Endothelial cell of umbilical vein (primary cell): ENCODE results near the gene ARHGEF1. TPM values are rescaled to one million over a fixed set of nuclear protein-coding genes. Genes with fewer than 3 reads are reported as not detected.

ENCODE experiments used
- BruUV-seq: library from RNA; stranded (reverse); fragments of 400-500 nt; replicated peaks from 2 replicates; lab custom pipeline; 2021; lab: Mats Ljungman, UMichigan
- CTCF ChIA-PET: fragments of 300-600, 350-600 bp; sonication (Branson Sonifier 250); formaldehyde crosslinking; loops from one replicate; lab custom pipeline; 2021; ENCODE audit warnings: antibody characterized with exemption, inconsistent platforms; lab: Charles Lee
- POLR2A ChIA-PET: fragments of 300-600, 350-600 bp; sonication (Branson Sonifier 250); formaldehyde crosslinking; loops from one replicate; lab custom pipeline; 2021; ENCODE audit warnings: antibody characterized with exemption, inconsistent platforms; lab: Charles Lee
- DNase-seq: peaks from one replicate; pipeline ENCODE4 v3.0.0-alpha.2; 2011; ENCODE audit warnings: low read depth, low spot score
- FAIRE-seq: peaks from 2 replicates; lab custom pipeline; 2011; peaks lifted over from hg19 to GRCh38; lab: Jason Lieb, UNC
- H2AFZ ChIP-seq: 2 replicates; pipeline ENCODE4 v1.6.0; 2012; ENCODE audit warnings: low read depth, low read length, control low read depth, inconsistent platforms
- H3K27ac ChIP-seq: 2 replicates; pipeline ENCODE4 v1.5.1; 2011; ENCODE audit warnings: low read depth, mild to moderate bottlenecking, control low read depth, low read length, moderate library complexity; ENCODE audit not compliant: insufficient read depth
- H3K27me3 ChIP-seq, 2 experiments: 2 replicates each; pipeline versions ENCODE4 v1.6.0 to v1.6.1; 2011; ENCODE audit warnings: low read length in 2 of 2, mixed read lengths in 1 of 2; ENCODE audit not compliant: control insufficient read depth in 2 of 2, insufficient read depth in 2 of 2
- H3K36me3 ChIP-seq, 2 experiments: 2 replicates in 1 of 2; 3 replicates in 1 of 2; pipeline ENCODE4 v1.5.1; 2011; ENCODE audit warnings: low read length in 2 of 2, mild to moderate bottlenecking in 1 of 2, moderate library complexity in 1 of 2; ENCODE audit not compliant: control insufficient read depth in 2 of 2, insufficient read depth in 2 of 2; ENCODE audit errors: extremely low read depth in 1 of 2
- H3K4me1 ChIP-seq: 3 replicates; pipeline ENCODE4 v1.5.1; 2011; ENCODE audit warnings: mild to moderate bottlenecking, low read length; ENCODE audit not compliant: control insufficient read depth, insufficient read depth; ENCODE audit errors: extremely low read depth
- H3K4me2 ChIP-seq: 2 replicates; pipeline ENCODE4 v1.6.1; 2011; ENCODE audit warnings: low read length, control low read depth, mixed read lengths; ENCODE audit not compliant: insufficient read depth
- H3K4me3 ChIP-seq, 3 experiments: fragments of 200-600 bp in 1 of 3; sonication (generic), shearing (Covaris generic) in 1 of 3; replicated peaks in 1 of 3; 2 replicates each; pipeline ENCODE4 v1.5.1; 2011 to 2016; ENCODE audit warnings: control low read depth in 3 of 3, low read length in 3 of 3, mild to moderate bottlenecking in 2 of 3, inconsistent platforms in 1 of 3, low read depth in 1 of 3, moderate library complexity in 1 of 3; ENCODE audit not compliant: insufficient read depth in 1 of 3
- H3K79me2 ChIP-seq: 2 replicates; pipeline ENCODE4 v1.6.0; 2012; ENCODE audit warnings: low read length, inconsistent platforms; ENCODE audit not compliant: control insufficient read depth, insufficient read depth
- H3K9ac ChIP-seq: replicated peaks from 2 replicates; pipeline ENCODE3; 2011; ENCODE audit warnings: low read length, control low read depth; ENCODE audit not compliant: insufficient read depth; ENCODE audit errors: extremely low read depth
- H3K9me1 ChIP-seq: replicated peaks from 3 replicates; pipeline ENCODE4 v1.6.0; 2011; ENCODE audit warnings: mild to moderate bottlenecking, low read length; ENCODE audit not compliant: control insufficient read depth, insufficient read depth; ENCODE audit errors: extremely low read depth
- H3K9me3 ChIP-seq: replicated peaks from 2 replicates; pipeline ENCODE4 v1.5.1; 2012; ENCODE audit warnings: low read length, inconsistent platforms; ENCODE audit not compliant: control insufficient read depth, insufficient read depth
- H4K20me1 ChIP-seq: replicated peaks from 2 replicates; pipeline ENCODE3; 2011; ENCODE audit warnings: mild to moderate bottlenecking, low read length; ENCODE audit not compliant: control insufficient read depth, insufficient read depth; ENCODE audit errors: extremely low read depth
- EZH2 ChIP-seq: IDR thresholded peaks from 2 replicates; pipeline ENCODE4 v1.6.1; 2012; ENCODE audit warnings: borderline replicate concordance, low read depth, mild to moderate bottlenecking, moderate library complexity, low read length, inconsistent platforms; ENCODE audit not compliant: severe bottlenecking
- FOS ChIP-seq: IDR thresholded peaks from 2 replicates; pipeline ENCODE4 v1.6.1; 2011; ENCODE audit warnings: mild to moderate bottlenecking, low read length, moderate library complexity, borderline replicate concordance; ENCODE audit not compliant: insufficient read depth
- GATA2 ChIP-seq: IDR thresholded peaks from 2 replicates; pipeline ENCODE4 v1.7.0; 2011; ENCODE audit warnings: low read depth, mild to moderate bottlenecking, moderate library complexity, mixed read lengths, low read length; ENCODE audit not compliant: insufficient read length, insufficient read depth
- JUN ChIP-seq: IDR thresholded peaks from 2 replicates; pipeline ENCODE4 v1.6.1; 2011; ENCODE audit warnings: borderline replicate concordance, low read depth; ENCODE audit not compliant: insufficient read length, insufficient read depth
- MYC ChIP-seq: IDR thresholded peaks from one replicate; pipeline ENCODE4 v1.6.1; 2011; ENCODE audit warnings: mild to moderate bottlenecking, low read depth, low read length
- POLR2A ChIP-seq: IDR thresholded peaks from 2 replicates; pipeline ENCODE4 v1.6.1; 2012; ENCODE audit warnings: low read depth, mild to moderate bottlenecking, control low read depth, low read length
- POLR2AphosphoS5 ChIP-seq: IDR thresholded peaks from 2 replicates; pipeline ENCODE4 v1.6.1; 2012; ENCODE audit warnings: low read depth, mild to moderate bottlenecking, control low read depth, low read length, moderate library complexity; ENCODE audit not compliant: insufficient read depth
- dilution Hi-C: fragments of 300-500 bp; cut with MboI; formaldehyde crosslinking; loops from one replicate; pipeline ENCODE4 v1.15.0; 2019; ENCODE audit warnings: low sequenced_read_pairs; ENCODE audit not compliant: extremely low pct_ligation_motif_present
- intact Hi-C: fragments of 100-400 bp; cut with micrococcal nuclease; formaldehyde crosslinking; loops from one replicate; pipeline ENCODE4 v1.10.0; 2022
- polyA plus RNA-seq, 4 experiments: library from polyadenylated mRNA; depleted of rRNA in 3 of 4; stranded (reverse) in 3 of 4; unstranded in 1 of 4; fragments of >200 nt; gene quantifications; 2 replicates each; pipeline versions ENCODE4 v1.2.1 to v1.2.3, GENCODE V29; 2011 to 2012; ENCODE audit warnings: missing spikeins in 1 of 4
- total RNA-seq: library from RNA; stranded (reverse); gene quantifications from 2 replicates; pipeline ENCODE4 v1.2.3, GENCODE V29; 2021
- TF ChIP-seq, protein P1 (sequence below): IDR thresholded peaks from 2 replicates; pipeline ENCODE4 v1.6.1; 2011; ENCODE audit not compliant: insufficient read depth, insufficient read length
- TF ChIP-seq, protein P2 (sequence below), 2 donors: IDR thresholded peaks; 1 replicate in 1 of 2; 2 replicates in 1 of 2; pipeline ENCODE4 v1.5.1; 2011; ENCODE audit warnings: low read length in 2 of 2, mild to moderate bottlenecking in 2 of 2, moderate library complexity in 2 of 2, control low read depth in 1 of 2, inconsistent platforms in 1 of 2, low read depth in 1 of 2; ENCODE audit not compliant: insufficient read depth in 1 of 2; ENCODE audit errors: extremely low read depth in 1 of 2

ARHGEF1 gene
- total and polyA plus RNA-seq, 2 donors (not counting 3 experiments of a cell fraction or from before 2014, with no cell fraction given), result 65.4 to 123 TPM

DNA sequence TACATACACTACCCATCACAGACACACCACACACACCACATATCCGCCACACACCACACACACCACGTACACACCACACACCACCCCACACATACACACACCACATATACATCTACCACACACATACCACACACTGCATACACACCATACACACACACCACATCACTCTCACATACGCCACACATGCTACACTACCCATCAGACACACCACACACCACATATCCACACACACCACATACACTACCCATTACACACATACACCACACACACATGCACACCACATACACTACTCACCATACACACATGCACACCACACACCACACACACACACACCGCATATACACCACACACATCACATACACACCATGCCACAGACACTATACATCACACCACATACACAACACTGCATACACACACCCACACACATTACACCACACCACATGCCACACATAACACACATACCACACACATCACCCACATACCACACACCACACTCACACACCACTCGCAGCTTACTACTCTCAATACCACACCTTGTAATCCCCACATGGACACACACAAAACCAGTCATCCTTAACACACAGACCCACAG lies 35.8 kb downstream of the ARHGEF1 start:
- POLR2A ChIA-PET, result no interaction called here

More for the DNA sequence above, 35.8 kb downstream of the ARHGEF1 start:
- BruUV-seq, result no TSS peak
- Histone ChIP-seq H3K9ac (no peak overlapping the region), H3K27me3 (peaks cover 55 to 60% of the 10 kb centered on the region in 2 experiments), H4K20me1 (no peaks in the 10 kb centered on the region), H2AFZ (no peak overlapping the region), H3K4me2 (no peak overlapping the region), H3K4me1 (no peaks in the 10 kb centered on the region), H3K36me3 (no peaks in the 10 kb centered on the region), H3K9me1 (no peaks in the 10 kb centered on the region), H3K79me2 (no peaks in the 10 kb centered on the region), H3K27ac (no peak overlapping the region), H3K9me3 (no peaks in the 10 kb centered on the region), H3K4me3 (no peak overlapping the region)
- dilution Hi-C loops, result no loop called here
- no peak for TF ChIP-seq JUN
- TF ChIP-seq POLR2AphosphoS5, result no peak
- TF ChIP-seq, protein P1, sequence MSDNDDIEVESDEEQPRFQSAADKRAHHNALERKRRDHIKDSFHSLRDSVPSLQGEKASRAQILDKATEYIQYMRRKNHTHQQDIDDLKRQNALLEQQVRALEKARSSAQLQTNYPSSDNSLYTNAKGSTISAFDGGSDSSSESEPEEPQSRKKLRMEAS, result no peak
- TF ChIP-seq MYC, result no peak
- TF ChIP-seq FOS, result no peak
- TF ChIP-seq EZH2, result no peak
- TF ChIP-seq GATA2, result no peak
- no peak for TF ChIP-seq POLR2A
- TF ChIP-seq, protein P2, sequence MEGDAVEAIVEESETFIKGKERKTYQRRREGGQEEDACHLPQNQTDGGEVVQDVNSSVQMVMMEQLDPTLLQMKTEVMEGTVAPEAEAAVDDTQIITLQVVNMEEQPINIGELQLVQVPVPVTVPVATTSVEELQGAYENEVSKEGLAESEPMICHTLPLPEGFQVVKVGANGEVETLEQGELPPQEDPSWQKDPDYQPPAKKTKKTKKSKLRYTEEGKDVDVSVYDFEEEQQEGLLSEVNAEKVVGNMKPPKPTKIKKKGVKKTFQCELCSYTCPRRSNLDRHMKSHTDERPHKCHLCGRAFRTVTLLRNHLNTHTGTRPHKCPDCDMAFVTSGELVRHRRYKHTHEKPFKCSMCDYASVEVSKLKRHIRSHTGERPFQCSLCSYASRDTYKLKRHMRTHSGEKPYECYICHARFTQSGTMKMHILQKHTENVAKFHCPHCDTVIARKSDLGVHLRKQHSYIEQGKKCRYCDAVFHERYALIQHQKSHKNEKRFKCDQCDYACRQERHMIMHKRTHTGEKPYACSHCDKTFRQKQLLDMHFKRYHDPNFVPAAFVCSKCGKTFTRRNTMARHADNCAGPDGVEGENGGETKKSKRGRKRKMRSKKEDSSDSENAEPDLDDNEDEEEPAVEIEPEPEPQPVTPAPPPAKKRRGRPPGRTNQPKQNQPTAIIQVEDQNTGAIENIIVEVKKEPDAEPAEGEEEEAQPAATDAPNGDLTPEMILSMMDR (IDR thresholded peaks at IDR 0.05; ENCODE audit: extremely low read depth in 1 of 2, insufficient read depth in 1 of 2, low read depth in 1 of 2, low read length in 2 of 2), result no peak
- FAIRE-seq (no peak), DNase-seq (no peak)
- intact Hi-C loops, result no loop called here
- CTCF ChIA-PET, result interaction anchor here (0.8 kb wide), 1 partner anchor 16 kb away, joined by 3 read pairs; no protein-coding TSS in a partner anchor
